Limb (tissue), 2 donors: ENCODE measurements around the gene KYAT1.
"Not testable (repeated sequence)": the region's sequence is repeated elsewhere in the genome, so short reads cannot be mapped to it uniquely, and the experiment has no call there.

Source experiments
- DNase-seq, 2 donors: peaks; one replicate each; pipeline ENCODE4 v3.0.0-alpha.2; 2016; ENCODE audit errors: extremely low spot score in 2 of 2

The KYAT1 gene

DNA sequence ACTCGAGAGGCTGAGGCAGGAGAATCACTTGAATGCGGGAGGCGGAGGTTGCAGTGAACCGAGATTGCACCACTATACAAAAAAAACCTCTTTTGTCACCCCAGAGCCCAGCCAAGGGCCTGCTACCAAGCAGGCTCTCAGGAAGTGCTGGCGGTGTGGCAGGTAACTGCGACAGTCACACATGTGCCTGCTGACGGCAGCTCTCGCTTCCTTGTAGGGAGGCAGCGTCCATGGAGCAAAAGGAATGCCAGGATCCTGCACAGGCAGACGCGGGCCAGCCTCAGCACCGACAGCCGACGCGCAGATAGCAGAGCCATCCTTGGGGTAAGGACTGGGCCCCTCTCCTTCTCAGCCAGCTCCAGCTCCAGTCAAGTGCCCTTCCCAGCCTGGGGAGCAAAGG, 4.0 kb upstream of the KYAT1 start:
- no peak for DNase-seq

DNA sequence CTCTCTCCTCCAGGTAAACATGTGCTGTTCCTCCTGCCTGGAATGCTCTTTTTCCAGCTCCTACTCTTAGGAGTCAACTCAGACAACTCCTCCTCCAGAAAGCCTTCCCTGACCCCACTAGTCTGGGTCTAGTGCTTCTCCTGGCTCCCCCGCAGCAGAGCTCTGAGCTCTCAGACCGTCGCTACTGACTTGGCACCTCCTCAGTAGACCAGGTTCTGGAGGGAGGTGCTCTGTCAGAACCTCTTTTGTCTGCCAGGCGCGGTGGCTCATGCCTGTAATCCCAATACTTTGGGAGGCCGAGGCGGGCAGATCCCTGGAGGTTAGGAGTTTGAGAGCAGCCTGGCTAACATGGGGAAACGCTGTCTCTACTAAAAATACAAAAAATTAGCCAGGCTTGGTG, 3.6 kb upstream of the KYAT1 start:
- DNase-seq = no peak

- no peak for DNase-seq
These were observed 2.4 kb upstream of the KYAT1 start for GRCh38 chr9:128884164-128884563.

GRCh38 chr9:128882677-128883603, 1.2 kb upstream of the KYAT1 start:
- peak in 1 of 2 donors; percentile 24 for DNase-seq

- DNase-seq = no peak
These were observed 3.9 kb downstream of the KYAT1 start for GRCh38 chr9:128877852-128878251.

- DNase-seq = not testable (repeated sequence)
These were observed 10.8 kb downstream of the KYAT1 start for GRCh38 chr9:128870941-128871265.

DNA sequence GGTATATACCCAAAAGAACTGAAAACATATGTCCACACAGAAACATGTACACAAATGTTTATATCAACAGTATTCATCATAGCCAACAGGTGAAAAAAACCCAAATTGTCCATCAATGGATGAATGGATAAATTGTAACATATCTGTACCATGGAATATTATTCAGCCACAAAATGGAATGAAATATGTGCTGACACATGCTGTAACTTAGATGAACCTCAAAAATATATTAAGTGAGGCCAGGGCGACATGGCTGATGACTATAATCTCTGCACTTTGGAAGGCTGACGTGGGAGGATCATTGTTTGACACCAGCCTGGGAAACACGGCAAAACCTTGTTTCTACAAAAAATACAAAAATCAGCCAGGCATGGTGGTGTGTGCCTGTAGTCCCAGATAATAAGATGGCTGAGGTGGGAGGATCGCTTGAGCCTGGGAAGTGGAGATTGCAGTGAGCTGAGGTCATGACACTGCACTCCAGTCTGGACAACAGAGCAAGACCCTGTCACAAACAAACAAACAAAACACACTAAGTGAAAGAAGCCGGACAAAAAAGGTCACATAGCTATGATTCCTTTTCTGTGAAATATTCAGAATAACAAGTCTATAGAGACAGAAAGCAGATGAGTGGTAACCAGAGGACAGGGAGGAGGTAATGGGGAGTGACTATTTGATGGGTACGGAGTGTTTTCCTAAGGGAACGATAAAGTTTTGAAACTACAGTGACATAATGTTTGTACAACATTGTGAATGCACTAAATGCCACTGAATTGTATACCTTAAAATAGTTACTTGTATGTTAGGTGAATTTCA, 11.4 kb downstream of the KYAT1 start:
- no peak for DNase-seq

DNA sequence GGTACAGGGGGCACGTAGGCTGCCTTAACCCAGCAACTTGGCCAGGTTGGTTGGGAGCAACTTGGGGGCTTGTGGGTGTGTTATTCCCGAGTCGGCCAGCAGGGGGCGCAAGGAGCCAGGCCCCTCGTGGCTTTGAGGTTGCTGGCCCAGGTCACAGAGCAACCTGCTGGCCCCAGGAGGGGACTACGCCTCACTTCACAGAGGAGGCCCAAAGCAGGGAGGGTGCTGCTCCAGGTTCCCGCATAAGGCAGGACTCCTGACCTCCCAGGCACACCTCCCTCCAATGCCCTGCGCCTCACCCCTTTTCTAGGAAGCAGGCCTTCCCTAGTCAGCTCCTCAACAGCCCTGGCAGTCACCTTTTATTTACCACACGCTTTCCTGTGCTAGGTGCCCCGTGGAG, 18.1 kb downstream of the KYAT1 start:
- peak; percentile 11 to 75 for DNase-seq

- DNase-seq = no peak
These were observed 19.3 kb downstream of the KYAT1 start for GRCh38 chr9:128862401-128862851.

DNA sequence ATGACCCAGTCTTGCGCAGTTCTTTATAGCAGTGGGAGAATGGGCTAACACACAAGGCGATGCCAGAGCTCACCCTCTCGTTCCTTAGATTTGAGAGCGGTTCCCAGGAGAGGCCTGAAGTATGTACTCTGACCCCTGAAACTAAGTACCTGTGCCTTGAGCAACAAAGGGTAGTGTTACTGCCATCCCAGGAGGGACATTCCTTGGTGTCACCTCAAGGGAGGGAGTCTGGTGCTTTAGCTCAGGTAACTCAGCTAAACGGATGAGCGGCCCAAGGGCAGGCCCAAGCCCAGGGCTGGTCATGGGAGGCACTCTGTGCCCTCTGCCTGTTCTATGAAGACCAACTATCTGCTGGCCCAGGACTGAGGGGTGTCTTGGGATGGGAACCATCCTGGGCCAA, 20.2 kb downstream of the KYAT1 start:
- DNase-seq = no peak

GRCh38 chr9:128860937-128861336, 20.8 kb downstream of the KYAT1 start:
- no peak for DNase-seq

GRCh38 chr9:128858476-128858875, 23.3 kb downstream of the KYAT1 start:
- DNase-seq = not testable (repeated sequence)

DNA sequence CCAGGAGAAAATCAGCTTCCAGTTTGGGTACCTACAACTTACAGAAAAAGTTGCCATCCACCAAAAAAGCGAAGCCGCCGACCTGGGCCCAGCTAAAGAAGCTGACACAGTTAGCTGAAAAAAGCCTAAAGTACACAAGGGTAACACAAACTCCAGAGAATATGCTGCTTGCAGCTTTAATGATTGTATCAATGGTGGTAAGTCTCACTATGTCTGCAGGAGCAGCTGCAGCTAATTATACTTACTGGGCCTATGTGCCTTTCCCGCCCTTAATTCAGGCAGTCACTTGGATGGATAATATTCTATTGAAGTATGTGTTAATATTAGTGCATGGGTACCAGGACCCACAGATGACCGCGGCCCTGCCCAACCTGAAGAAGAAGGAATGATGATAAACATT, 27.3 kb downstream of the KYAT1 start:
- DNase-seq = not testable (repeated sequence)

DNA sequence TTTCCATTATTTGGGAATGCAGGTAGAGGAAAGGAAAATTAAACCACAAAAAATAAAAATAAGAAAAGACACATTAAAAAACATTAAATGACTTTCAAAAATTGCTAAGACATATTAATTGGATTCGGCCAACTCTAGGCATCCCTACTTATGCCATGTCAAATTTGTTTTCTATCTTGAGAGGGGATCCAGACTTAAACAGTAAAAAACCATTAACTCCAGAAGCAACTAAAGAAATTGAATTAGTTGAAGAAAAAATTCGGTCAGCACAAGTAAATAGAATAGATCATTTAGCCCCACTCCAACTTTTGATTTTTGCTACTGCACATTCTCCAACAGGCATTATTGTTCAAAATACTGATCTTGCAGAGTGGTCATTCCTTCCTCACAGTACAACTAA, 29.1 kb downstream of the KYAT1 start:
- not testable (repeated sequence) for DNase-seq

- not testable (repeated sequence) for DNase-seq
These were observed 29.8 kb downstream of the KYAT1 start for GRCh38 chr9:128851779-128852600.

- DNase-seq = not testable (repeated sequence)
These were observed 30.7 kb downstream of the KYAT1 start for GRCh38 chr9:128851024-128851423.

- no peak for DNase-seq
These were observed 33.9 kb downstream of the KYAT1 start for GRCh38 chr9:128847803-128848202.

- no peak for DNase-seq
These were observed 35.1 kb downstream of the KYAT1 start for GRCh38 chr9:128846680-128847030.

GRCh38 chr9:128845186-128845931, 36.4 kb downstream of the KYAT1 start:
- no peak for DNase-seq

DNA sequence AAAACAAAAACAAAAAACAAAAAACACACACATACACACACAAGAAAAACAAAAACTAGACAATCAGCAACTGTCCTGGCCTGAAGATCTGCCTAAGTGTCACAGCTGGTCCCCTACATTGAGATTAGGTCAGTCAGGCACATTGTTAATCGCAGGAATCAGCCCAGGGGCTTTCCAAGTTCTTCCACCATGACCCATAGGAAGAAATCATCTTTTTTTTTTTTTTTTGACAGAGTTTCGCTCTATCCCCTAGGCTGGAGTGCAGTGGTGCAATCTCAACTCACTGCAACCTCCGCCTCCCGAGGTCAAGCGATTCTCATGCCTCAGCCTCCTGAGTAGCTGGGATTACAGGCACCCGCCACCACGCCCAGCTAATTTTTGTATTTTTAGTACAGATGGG, 38.6 kb downstream of the KYAT1 start:
- DNase-seq = not testable (repeated sequence)
